ELR (cell line): Measurements from ENCODE around the gene TENM3.

Source experiments
- DNase-seq: peaks from one replicate; pipeline ENCODE4 v3.0.0-alpha.2; 2015; ENCODE audit warnings: low read depth

Gene TENM3

DNA sequence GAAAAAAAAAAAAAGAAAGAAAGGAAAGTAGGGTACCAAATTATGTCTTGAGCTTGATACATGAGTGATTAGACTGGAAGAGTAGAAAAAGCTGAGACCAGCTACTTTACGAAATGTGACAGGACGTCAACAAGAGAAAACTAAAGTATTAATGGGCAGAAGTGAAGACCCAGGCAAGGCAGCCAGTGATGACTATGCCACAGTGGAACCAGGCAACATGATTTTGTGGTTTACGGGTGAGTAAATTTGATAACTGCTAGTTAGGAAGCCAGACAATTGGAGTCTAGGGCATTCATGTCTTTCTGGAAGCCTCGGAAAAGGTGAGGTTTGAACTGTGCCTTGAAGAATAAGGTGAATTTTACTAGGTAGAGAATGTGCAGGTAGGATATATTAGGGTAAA, 326.4 kb downstream of the TENM3 start:
- DNase-seq = no peak

DNA sequence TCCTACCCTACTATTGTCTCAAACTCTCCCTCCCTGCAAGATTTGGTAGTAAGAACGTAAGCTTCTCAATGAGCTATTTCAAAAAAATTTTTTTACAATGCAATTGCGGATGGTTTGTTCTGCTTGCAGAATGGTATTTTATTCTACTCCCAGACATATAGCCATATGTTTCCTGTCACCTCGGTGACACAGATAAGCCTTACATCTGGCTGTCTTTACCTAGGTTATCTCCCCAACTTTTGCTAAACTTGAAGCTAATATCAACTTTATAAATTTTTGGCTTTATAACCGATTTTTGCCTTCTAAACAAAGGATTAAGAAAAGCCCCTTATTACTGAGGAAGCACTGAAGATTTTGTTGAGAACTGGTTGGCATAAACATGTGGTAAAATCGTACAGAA, 331.5 kb downstream of the TENM3 start:
- no peak for DNase-seq

DNA sequence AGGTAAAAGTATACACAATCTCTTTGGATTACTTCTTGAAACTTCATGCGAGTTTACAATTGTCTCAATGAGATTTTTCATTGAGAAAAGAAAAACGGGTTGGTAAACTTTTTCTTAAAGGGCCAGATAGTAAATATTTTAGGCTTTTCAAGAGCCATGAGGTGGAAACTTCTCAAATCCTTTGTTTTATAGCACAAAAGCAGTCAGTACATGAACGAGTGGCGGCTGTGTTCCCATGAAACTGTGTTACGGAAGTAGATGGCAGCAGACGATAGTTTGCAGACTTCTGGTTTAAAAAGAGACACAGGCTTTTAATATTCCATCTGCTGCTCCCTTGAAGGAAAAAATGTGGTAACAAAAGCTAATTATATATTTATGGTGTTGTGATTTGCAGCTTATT, 332.0 kb downstream of the TENM3 start:
- DNase-seq = no peak

DNA sequence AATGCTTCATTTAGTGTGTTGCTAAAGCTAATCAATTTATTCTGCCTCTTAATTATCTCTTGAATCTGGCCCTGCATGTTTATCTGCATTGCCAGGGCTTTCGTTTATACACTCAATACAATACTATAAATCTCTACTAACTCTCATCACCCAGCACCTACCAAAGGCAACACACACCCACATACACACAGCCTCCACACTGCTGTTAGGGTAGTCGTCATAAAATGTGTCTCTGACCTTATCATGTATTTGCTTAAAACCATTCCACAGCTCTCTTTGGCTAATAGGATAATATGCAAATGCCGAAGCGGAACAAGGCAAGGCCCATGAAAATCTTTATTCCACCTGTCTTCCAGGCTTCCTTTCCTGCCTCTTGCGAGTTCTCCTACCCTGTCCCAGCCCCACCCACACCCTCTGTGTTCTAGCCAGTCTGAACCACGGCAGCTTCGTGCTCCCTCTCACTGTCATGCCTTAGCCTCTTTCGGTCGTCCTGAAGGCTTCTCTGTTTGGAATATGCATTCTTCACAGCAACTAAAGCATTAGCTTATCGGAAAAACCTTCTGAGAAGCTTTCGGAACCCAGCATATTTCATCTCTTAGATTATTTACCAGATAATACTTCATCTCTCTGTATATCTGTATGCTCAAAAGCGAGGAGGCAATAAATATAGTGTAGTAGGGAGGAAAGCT, 333.5 kb downstream of the TENM3 start:
- no peak for DNase-seq

DNA sequence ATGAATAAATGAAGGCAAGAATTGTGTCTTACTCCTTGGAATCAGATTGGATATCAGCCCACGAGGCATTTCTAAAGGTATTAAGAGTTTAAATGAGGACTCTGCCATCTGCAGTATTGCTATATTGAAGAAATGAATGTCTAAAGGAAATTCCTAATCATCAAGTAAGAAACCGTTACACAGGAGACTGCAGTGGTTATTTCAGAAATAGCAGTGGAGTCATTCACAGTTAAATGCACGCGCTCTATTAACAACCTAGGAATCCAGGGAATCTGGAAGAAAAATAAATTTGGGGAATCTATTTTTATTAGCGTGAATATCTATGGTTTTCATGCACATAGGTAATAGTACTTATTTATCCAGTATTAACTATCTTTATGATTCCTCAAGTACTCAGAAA, 334.2 kb downstream of the TENM3 start:
- no peak for DNase-seq

DNA sequence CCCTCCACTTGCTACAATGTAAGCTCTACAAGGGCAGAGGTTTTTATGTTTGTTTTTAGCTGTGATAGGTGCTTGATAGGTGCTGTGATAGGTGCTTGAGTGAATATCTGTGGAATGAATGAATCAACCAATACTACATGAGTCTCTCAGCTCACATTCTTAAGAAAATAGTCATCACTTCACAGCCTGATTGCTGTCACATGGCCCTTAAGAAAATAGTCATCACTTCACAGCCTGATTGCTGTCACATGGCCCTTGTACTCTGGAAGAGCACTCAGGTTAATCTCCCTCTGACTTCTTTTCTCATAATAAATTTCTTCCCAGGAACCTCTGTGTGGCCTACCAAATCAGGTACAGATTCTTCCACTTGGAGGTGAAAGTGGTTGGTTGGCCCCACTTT, 335.2 kb downstream of the TENM3 start:
- DNase-seq = peak; percentile 75

DNA sequence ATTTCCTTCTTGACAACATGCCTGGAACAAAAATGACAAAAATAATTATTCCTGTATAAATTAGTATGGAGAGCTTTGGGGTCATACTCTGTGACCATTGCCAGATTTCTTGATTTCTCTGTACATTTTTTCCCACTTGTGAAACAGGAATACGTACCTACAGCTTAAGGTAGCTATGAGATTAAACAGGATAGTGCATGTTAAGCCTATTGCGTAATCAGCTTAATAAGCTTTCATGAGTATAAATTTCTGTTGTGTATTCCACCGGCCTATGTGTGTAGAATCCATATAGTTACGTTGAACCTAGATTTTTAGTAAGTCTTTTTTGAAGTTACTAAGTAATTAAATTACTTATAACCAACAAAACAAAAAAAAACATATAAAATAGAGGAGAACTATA, 339.0 kb downstream of the TENM3 start:
- DNase-seq = no peak

DNA sequence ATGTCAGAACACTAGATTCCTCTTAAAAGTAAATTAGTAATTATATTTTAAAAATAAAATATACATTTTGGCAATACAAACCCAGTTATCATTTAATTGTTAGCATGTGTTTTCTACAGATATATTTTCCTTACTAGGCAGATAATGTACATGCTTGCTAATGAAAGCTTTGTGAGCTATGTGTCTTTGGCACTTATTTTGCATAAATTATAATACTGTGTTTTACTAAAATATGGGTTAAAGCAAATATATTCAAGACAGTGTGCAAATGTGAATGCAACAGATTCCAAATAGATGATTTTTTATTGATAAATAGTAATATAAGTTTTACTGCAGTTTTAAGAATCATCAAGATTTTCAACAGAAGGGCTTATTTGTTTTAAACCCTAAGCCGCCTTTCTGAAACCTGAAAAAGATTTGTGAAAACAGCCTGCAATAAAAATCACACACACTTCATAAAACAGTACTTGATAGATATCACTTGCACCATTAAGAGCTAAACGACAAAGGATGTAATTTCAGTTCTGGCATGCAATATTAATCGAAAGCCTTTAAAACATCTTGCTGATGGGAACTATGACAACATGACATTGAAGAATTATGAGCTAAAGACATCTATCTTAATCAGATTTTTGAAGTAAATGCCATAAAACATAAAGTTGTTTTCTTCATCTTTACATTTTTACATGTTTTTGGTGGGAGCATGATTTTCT, 340.7 kb downstream of the TENM3 start:
- no peak for DNase-seq

DNA sequence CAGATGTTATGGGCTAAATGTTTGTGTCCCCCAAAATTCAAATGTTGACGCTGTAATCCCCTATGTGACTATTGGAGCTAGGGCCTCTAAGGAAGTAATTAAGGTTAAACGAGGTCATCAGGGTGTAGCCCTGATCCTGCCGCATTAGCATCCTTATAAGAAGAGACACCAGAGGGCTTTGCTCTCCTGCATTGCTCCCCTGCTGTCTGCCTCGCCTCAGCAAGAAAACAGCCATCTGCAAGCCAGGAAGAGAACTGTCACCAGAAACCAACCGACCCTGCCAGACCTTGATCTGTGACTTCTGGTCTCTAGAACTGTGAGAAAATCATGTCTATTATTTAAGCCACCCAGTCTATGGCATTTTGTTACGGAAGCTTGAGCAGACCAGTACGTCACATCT, 342.1 kb downstream of the TENM3 start:
- DNase-seq = no peak

DNA sequence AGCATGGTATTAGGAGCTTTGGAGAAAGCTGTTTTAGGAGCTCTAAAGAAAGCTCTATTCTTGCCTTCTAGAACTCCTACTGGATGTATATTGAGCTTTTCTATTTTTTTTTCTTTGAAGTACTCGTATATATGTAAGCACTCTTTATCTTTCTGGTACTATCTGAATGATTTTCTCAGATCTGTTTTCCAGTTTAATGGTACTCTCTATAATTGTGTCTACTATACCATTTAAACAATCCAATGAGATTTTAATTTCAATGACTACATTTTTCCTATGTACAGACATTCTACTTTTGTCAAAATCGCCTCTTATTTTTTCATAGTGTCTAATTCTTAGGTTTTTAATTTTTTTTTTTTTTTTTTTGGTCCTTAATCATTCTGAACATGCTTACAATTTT, 345.9 kb downstream of the TENM3 start:
- DNase-seq = no peak

DNA sequence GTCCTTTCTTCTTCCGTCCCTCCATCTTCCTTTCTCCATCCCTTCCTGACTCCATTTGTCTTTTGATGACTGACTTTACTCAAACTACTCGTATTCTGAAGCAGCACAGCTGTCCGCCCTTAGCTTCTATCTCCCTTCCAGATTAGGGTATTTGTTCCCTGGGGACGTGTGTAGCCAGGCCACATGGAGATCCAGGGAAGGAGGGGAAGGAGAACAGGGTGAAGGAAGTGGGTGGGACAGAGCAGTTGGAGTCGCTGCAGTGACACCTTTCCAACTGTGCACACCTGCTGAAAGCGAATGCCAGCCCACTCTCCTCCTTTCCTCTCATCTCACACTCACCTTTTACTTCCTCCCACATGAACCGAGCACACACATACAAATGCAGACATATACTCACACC, 350.2 kb downstream of the TENM3 start:
- DNase-seq = no peak

DNA sequence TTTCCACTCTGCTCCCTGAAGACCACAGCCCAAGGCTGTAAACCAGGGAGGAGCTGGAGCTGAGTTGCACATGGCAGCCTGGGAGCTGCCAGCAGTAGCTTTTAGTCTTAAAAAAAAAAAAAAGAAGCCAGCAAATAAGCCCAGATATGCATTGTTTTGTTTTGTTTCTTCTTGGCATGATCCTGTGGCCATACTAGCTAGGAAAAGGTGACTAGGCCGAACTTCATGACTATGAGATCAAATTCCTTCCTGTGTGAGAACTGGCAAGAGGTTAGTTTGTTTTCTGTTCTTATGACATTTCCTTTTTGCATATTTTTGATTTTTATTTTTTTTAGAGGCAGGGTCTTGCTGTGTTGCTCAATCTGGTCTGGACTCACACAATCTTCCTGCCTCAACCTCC, 350.7 kb downstream of the TENM3 start:
- DNase-seq = no peak

DNA sequence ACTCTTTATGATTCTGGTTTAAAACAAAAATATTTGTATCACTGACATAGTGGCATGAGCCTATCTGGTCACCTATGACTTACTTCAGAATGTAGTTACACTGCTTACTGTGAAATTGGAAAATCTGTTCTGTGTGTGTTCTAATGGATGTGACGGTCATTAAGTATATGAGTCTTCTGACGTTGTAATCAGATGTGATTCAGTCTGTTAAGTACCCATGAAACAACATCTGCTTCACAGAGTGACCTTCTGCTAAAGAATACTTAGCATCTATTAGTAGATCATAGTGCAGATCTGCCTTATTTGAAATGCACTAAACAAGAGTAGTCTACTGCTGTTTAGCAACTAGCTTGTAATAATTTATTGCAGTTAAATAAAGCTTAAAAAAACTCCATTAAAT, 356.9 kb downstream of the TENM3 start:
- no peak for DNase-seq

DNA sequence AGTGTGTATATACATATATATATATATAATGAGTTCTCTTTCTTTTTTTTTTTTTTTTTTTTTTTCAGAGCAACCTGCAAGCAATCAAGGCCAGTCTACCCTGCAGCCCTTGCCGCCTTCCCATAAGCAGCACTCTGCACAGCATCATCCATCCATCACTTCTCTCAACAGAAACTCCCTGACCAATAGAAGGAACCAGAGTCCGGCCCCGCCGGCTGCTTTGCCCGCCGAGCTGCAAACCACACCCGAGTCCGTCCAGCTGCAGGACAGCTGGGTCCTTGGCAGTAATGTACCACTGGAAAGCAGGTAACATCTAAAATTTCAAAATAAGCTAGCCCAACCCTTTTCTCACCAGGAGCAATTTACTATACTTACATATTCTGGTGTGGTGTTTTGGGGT, 357.7 kb downstream of the TENM3 start:
- DNase-seq = no peak

DNA sequence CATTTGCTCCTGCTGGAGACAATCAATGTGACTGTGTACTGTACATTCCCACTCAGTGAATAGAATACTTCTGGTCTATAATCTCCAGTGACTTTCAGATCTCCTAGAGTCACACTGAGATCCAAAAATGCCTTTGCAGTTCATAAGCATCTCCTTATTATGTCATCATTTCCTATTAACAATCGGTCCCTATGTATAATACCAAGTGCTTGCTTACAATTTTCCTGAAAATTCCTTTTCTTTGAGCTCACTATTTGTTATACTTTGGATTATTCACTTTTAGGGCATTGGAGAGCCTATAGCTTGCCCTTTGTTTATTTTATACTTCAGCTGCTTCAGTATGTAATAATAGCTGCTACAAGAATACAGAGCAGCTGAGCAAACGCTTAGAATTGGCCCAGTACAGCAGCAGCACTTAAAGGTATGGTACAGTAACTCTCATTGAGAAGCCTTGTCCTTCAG, 361.0 kb downstream of the TENM3 start:
- DNase-seq = peak; percentile 81

DNA sequence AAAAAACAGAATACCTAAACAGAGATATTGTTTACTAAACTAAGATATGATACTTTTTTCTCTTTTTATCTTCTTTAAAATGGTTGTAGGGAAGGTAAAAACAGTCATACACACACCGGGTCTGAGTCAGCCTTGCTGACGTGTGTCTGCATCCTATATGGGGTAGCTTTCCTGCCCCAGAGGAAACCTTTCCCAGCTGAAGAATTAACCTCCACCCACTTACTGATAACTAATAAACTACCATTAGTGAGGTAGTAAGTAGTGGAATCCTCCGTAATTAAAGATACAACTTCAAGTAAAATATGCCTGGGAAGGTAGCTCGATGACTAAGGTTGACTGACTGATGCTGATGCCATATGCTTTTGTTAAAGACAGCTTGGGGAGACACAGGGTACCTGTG, 361.8 kb downstream of the TENM3 start:
- DNase-seq = peak; percentile 70

DNA sequence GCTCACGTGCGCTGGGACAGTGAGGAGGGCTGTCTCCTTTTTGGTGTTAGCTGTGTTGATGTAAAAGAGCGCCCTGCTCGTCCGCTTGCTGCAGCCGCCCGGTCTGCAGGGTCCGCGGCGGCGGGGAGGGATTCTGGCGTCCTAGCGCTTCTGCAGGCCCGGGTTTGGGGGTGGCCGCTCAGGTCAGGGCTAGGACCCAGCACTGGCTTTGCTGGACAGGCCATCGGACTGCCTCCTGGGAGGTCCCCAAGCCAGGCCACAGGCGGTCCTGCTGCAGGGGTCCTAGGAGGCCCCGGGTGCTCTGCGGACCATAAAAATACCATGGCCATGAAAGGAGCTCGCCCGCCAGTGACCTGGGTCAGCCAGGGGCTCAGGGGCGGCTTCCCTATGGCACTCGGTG, 365.3 kb downstream of the TENM3 start:
- no peak for DNase-seq

DNA sequence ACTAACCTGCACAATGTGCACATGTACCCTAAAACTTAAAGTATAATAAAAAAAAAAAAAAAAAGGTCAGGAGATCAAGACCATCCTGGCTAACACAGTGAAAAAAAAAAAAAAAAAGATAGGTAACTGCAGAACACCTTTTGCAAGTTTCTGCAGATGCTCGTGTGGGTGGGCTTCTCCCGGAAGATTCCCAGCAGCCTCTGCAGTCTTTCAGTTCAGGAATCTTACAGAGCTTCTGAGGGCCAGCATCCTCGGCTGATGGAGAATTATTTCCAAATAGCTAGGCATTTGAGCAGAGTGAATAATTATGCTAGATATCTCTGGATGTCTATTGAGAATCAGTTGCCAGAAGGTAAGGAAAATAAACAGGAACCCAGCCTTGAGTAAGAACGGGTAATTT, 373.3 kb downstream of the TENM3 start:
- no peak for DNase-seq

DNA sequence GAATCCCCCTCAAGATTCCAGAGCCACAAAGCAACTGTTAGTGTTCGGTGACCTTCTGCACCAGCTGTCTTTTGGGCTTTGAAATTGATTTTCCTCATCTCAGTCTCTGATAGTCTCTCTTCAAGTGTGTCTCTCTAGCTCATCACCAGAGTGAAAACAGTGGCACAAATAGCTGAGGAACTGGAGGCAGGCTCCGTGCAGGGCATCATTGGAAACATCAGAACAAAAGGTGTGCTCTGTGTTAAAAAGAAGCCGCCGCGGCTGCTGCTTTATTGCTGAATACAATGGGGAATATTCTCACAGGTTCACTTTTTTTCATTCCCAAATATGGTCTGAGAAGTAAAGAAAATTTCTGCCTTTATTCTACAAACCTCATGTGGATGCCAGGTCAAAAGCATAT, 376.5 kb downstream of the TENM3 start:
- no peak for DNase-seq

DNA sequence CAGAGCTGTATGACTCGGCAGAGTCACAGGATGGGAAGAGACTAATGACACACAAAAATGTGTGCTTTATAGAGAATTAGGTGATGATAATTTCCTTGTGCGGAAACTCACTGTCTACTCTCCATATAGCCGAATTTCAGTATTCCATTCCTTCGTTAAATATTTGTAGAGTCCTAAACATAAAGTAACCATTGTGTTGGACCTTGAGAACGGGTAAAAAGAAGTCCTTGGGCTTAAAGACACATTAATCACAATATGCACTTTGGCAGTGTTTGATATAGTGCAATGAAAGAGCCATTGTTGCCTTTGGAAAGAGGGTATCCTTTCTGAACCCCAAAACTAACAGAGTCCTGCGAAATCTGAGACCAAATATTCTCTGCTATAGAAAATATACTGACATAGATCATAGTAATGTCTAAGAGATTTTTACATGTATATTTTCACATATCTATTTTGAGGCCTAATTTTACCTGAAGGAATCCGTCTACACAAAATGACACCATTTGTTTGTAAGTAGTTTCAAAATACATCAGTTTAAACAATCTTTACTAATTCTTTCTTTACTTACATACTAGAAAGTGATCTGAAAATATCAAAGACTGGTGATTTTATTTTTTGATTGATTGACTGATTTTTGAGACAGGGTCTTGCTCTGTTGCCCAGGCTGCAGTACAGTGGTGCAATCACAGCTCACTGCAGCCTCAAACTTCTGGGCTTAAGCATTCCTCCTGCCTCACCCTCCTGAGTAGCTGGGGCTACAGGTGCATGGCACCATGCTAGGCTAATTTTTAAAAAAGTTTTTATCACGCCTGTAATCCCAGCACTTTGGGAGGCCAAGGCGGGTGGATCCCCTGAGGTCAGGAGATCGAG, 377.1 kb downstream of the TENM3 start:
- no peak for DNase-seq

DNA sequence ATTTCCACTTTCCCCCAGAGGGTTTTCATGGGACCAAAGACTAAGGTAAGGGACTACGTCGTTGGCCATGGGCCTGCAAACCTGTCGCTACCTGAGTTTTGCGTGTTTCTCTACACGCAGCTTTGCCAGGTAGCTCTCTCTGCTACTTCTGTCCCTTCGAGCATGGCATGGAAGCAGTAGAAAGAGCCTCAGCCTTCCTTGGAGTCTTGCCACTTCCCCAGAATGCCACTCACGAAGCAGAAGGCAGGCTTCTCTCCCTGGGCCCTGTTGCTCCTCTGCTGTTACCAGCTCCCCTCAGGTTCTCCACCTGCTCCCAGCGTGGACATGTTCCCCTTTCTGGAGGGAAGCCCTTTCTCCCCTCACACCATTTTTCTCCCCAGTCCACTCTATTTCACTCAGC, 381.1 kb downstream of the TENM3 start:
- DNase-seq = no peak

DNA sequence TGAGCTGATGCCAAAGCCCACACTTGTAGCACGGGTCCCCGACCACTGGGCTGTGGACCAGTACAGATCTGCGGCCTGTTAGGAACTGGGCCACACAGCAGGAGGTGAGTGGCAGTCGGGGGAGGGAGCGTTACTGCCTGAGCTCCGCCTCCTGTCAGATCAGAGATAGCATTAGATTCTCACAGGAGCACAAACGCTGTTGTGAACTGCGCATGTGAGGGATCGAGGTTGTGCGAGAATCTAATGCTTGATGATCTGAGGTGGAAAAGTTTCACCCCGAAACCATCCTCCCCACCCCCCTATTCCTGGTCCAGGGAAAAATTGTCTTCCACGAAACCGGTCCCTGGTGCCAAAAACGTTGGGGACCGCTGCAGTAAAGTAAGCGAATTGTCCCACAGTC, 382.0 kb downstream of the TENM3 start:
- DNase-seq = no peak

DNA sequence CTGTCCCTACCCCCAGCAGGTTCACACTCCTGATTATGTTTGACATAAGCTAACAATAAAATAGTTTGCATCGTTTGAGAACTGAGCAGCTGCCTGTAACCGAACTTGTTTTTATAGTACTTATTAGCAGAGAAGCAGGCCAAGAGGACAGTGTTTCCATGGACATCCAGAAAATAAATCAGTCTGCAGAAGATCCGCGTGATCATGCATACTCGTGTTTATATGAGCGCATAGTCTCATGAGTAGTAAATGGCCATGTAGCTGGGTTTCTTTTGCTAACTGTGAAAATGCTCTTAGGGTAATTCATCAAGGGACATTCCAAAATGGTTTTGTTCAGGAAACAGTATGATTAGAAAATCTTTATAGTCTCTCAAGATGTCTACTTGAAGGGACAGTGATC, 384.8 kb downstream of the TENM3 start:
- no peak for DNase-seq
